Nephron (organoid): ENCODE data around the gene SIK3.
A peak's percentile ranks its signal among the peaks of the same experiment; 100 is the strongest.

Experiments used
- H3K27ac Mint-ChIP-seq, 3 experiments: 2 replicates each; pipeline ENCODE4 v1.8.0; 2020; ENCODE audit warnings: mixed read lengths in 3 of 3, mild to moderate bottlenecking in 2 of 3, moderate library complexity in 1 of 3
- H3K27me3 Mint-ChIP-seq: 2 replicates; pipeline ENCODE4 v1.8.0; 2021; ENCODE audit warnings: low read depth, mild to moderate bottlenecking, moderate library complexity, mixed read lengths
- H3K36me3 Mint-ChIP-seq: 2 replicates; pipeline ENCODE4 v1.8.0; 2020; ENCODE audit warnings: low read depth, mixed read lengths
- H3K4me1 Mint-ChIP-seq: 2 replicates; pipeline ENCODE4 v1.8.0; 2020; ENCODE audit warnings: mixed read lengths
- H3K4me3 Mint-ChIP-seq, 3 experiments: 2 replicates each; pipeline ENCODE4 v1.8.0; 2020; ENCODE audit warnings: mild to moderate bottlenecking in 3 of 3, mixed read lengths in 3 of 3, moderate library complexity in 2 of 3
- H3K9me3 Mint-ChIP-seq: 2 replicates; pipeline ENCODE4 v1.8.0; 2020; ENCODE audit warnings: mixed read lengths
- CTCF ChIP-seq, 3 experiments: fragments of 200-600 bp; sonication (generic); IDR thresholded peaks; one replicate each; pipeline ENCODE4 v1.5.0; 2021; ENCODE audit warnings: antibody characterized with exemption in 3 of 3; ENCODE audit not compliant: unreplicated experiment in 3 of 3

The SIK3 gene

GRCh38 chr11:116888024-116888423 lies 210.2 kb downstream of the SIK3 start:
- H3K4me1 Mint-ChIP-seq: peaks cover 42% of the 10 kb centered on the region
- H3K9me3 Mint-ChIP-seq: no peaks in the 10 kb centered on the region
- no peak for TF ChIP-seq CTCF (IDR thresholded peaks at IDR 0.05; ENCODE audit: unreplicated experiment in 3 of 3)
- peak overlapping the region; percentile 88 to 93 (median 92) for H3K27ac Mint-ChIP-seq
- H3K36me3 Mint-ChIP-seq: peaks cover 18% of the 10 kb centered on the region
- no peaks in the 10 kb centered on the region for H3K27me3 Mint-ChIP-seq
- H3K4me3 Mint-ChIP-seq: no peak overlapping the region

GRCh38 chr11:116885951-116886655 lies 212.1 kb downstream of the SIK3 start:
- Mint-ChIP-seq H3K4me3 (peak overlapping the region in 1 of 3 experiments; percentile 36), H3K9me3 (no peaks in the 10 kb centered on the region), H3K36me3 (peaks cover 3% of the 10 kb centered on the region), H3K27ac (peak overlapping the region; percentile 55 to 75 (median 59)), H3K27me3 (no peaks in the 10 kb centered on the region), H3K4me1 (peaks cover 46% of the 10 kb centered on the region)
- TF ChIP-seq CTCF (IDR thresholded peaks at IDR 0.05; ENCODE audit: unreplicated experiment in 3 of 3): no peak

DNA sequence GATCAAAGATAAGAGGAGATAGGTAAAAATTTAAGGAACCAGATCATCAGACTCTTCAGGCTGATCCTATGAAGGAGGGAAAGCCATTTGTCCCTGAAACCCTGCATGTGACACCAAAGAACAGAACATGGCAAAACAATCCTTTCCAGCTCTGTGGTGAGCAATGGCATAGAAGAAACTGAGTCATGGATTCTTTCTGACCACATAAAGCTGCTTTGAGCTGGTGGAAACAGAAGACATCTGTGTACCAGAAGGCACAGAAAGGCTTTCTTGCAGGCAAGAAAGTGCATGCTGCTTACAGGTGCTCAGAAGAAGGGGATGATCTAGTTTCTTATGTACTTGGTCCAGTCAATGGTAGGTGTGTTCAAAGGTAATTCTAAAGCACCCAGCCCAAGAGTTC lies 215.8 kb downstream of the SIK3 start:
- H3K4me3 Mint-ChIP-seq: no peak overlapping the region

GRCh38 chr11:116881143-116881542 lies 217.1 kb downstream of the SIK3 start:
- no peak for TF ChIP-seq CTCF (IDR thresholded peaks at IDR 0.05; ENCODE audit: unreplicated experiment in 3 of 3)
- Mint-ChIP-seq H3K36me3 (no peaks in the 10 kb centered on the region), H3K4me3 (no peak overlapping the region), H3K9me3 (no peaks in the 10 kb centered on the region), H3K27ac (peak overlapping the region; percentile 8 to 43 (median 27)), H3K4me1 (peaks cover 28% of the 10 kb centered on the region), H3K27me3 (no peaks in the 10 kb centered on the region)

More for the DNA sequence above, 215.8 kb downstream of the SIK3 start:
- TF ChIP-seq CTCF (IDR thresholded peaks at IDR 0.05; ENCODE audit: unreplicated experiment in 3 of 3): no peak
- Mint-ChIP-seq H3K36me3 (no peaks in the 10 kb centered on the region), H3K9me3 (no peaks in the 10 kb centered on the region), H3K27me3 (no peaks in the 10 kb centered on the region), H3K27ac (no peak overlapping the region), H3K4me1 (peaks cover 37% of the 10 kb centered on the region)

- peaks cover 9% of the 10 kb centered on the region for H3K36me3 Mint-ChIP-seq
- no peak overlapping the region for H3K4me3 Mint-ChIP-seq
- peak overlapping the region; percentile 69 to 78 (median 78) for H3K27ac Mint-ChIP-seq
- H3K27me3 Mint-ChIP-seq: no peaks in the 10 kb centered on the region
- peak; percentile 71 to 85 (median 74) for TF ChIP-seq CTCF (IDR thresholded peaks at IDR 0.05; ENCODE audit: unreplicated experiment in 3 of 3)
- no peaks in the 10 kb centered on the region for H3K9me3 Mint-ChIP-seq
- H3K4me1 Mint-ChIP-seq: peaks cover 17% of the 10 kb centered on the region
Observed at GRCh38 chr11:116879800-116880625, 218.2 kb downstream of the SIK3 start.
